Measurements from ENCODE around the gene KLHL25.

KLHL25 gene

DNA sequence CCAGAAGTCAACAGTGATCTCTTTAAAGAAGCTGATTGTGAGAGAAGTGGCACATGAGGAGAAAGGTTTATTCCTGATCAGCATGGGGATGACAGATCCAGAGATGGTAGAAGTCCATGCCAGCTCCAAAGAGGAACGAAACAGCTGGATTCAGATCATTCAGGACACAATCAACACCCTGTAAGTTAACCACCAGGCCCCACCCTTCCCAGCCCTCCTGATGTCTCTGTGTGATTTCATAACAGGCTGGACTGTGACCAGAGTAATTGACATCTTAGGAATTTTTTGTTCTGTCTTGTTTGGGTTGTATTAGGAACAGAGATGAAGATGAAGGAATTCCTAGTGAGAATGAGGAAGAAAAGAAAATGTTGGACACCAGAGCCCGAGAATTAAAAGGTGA, 67.7 kb downstream of the KLHL25 start:
- CTCF ChIA-PET, result interaction anchor here (2.7 to 6.9 kb wide), 4 partner anchors 14 to 114 kb away, joined by 6 to 99 read pairs (median 72); no protein-coding TSS in a partner anchor
- no peak overlapping the region for H3K4me3 ChIP-seq (ENCODE audit: low read depth, low read length)
- DNase-seq (ENCODE audit: low read depth, low spot score), result no peak
- POLR2A ChIA-PET, result interaction anchor here (0.6 kb wide), 1 partner anchor 136 kb away, joined by 3 read pairs; no protein-coding TSS in a partner anchor
- TF ChIP-seq, protein P1, sequence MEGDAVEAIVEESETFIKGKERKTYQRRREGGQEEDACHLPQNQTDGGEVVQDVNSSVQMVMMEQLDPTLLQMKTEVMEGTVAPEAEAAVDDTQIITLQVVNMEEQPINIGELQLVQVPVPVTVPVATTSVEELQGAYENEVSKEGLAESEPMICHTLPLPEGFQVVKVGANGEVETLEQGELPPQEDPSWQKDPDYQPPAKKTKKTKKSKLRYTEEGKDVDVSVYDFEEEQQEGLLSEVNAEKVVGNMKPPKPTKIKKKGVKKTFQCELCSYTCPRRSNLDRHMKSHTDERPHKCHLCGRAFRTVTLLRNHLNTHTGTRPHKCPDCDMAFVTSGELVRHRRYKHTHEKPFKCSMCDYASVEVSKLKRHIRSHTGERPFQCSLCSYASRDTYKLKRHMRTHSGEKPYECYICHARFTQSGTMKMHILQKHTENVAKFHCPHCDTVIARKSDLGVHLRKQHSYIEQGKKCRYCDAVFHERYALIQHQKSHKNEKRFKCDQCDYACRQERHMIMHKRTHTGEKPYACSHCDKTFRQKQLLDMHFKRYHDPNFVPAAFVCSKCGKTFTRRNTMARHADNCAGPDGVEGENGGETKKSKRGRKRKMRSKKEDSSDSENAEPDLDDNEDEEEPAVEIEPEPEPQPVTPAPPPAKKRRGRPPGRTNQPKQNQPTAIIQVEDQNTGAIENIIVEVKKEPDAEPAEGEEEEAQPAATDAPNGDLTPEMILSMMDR (IDR thresholded peaks at IDR 0.05; ENCODE audit: insufficient read depth, low read length, missing control alignments), result no peak

DNA sequence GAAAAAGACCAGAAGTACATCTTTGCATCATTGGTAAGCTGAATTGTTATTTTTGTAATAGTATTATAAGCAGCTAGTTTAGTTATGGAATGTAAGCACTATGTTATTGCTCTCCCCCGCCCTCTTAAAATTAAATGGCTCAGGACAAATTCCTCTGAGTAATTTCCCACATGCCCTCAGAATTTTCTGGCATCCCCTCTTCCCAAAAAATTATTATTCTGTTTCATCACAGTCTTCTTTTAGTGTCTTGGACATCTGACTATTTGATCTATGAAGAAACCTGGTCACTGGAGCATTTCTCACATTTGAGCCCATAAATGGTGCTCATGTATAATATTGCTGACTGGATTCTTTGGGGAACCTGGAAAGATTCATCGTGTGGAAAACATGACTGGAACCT, 68.3 kb downstream of the KLHL25 start:
- POLR2A ChIA-PET, result no interaction called here
- CTCF ChIA-PET, result interaction anchor here (2.7 to 6.9 kb wide), 4 partner anchors 14 to 115 kb away, joined by 6 to 99 read pairs (median 72); no protein-coding TSS in a partner anchor
- TF ChIP-seq, protein P1 (IDR thresholded peaks at IDR 0.05; ENCODE audit: insufficient read depth, low read length, missing control alignments), result no peak
- no peak overlapping the region for H3K4me3 ChIP-seq (ENCODE audit: low read depth, low read length)
- peak; percentile 37 for DNase-seq (ENCODE audit: low read depth, low spot score)

DNA sequence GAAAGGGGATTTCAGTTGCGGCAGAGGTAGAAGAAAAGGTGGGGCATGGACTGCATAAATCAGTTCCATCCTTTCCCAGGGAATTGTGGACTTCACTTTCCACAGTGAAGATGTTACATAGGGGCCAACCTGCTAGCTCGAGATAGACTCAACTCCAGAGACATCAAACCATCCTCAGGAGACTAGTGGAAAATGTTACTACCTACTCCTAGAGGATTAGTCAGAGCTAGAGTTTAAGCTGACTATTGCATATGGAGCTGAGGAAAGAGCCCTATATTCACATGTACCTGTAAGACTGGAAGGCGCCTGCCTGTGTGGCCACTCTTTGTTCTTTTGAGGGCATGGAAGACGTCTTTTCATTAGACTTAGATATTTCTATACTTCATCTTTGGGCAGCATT, 69.2 kb downstream of the KLHL25 start:
- ChIA-PET POLR2A (no interaction called here), CTCF (interaction anchor here (0.6 to 5.1 kb wide), 5 partner anchors 9 to 239 kb away, joined by 3 to 88 read pairs (median 4); no protein-coding TSS in a partner anchor)
- H3K4me3 ChIP-seq (ENCODE audit: low read depth, low read length), result no peak overlapping the region
- DNase-seq (ENCODE audit: low read depth, low spot score), result no peak
- TF ChIP-seq, protein P1 (IDR thresholded peaks at IDR 0.05; ENCODE audit: insufficient read depth, low read length, missing control alignments), result no peak

DNA sequence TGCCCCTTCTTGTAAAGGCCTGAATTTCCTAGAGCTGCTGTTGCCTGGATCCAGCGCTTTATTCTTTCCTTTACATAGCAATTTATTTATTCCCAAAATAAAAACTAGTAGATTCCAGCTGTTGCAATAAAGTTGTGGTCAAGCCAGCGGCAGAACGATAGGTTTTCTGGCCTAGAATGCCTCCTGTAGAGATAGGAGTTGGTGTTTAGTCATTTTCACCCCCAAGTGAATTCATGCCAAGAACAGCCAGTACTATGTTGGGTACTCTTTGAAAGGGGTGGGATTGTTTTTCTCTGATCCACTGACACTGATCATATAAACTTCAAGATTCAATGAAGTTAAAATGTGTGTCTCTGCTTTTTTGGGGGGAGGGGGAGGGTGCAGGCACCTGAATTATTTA, 69.7 kb downstream of the KLHL25 start:
- ChIA-PET POLR2A (no interaction called here), CTCF (interaction anchor here (0.8 to 1.2 kb wide), 3 partner anchors 9 to 237 kb away, joined by 3 to 4 read pairs (median 3); no protein-coding TSS in a partner anchor)
- TF ChIP-seq, protein P1 (IDR thresholded peaks at IDR 0.05; ENCODE audit: insufficient read depth, low read length, missing control alignments), result no peak
- no peak for DNase-seq (ENCODE audit: low read depth, low spot score)
- H3K4me3 ChIP-seq (ENCODE audit: low read depth, low read length), result no peak overlapping the region

DNA sequence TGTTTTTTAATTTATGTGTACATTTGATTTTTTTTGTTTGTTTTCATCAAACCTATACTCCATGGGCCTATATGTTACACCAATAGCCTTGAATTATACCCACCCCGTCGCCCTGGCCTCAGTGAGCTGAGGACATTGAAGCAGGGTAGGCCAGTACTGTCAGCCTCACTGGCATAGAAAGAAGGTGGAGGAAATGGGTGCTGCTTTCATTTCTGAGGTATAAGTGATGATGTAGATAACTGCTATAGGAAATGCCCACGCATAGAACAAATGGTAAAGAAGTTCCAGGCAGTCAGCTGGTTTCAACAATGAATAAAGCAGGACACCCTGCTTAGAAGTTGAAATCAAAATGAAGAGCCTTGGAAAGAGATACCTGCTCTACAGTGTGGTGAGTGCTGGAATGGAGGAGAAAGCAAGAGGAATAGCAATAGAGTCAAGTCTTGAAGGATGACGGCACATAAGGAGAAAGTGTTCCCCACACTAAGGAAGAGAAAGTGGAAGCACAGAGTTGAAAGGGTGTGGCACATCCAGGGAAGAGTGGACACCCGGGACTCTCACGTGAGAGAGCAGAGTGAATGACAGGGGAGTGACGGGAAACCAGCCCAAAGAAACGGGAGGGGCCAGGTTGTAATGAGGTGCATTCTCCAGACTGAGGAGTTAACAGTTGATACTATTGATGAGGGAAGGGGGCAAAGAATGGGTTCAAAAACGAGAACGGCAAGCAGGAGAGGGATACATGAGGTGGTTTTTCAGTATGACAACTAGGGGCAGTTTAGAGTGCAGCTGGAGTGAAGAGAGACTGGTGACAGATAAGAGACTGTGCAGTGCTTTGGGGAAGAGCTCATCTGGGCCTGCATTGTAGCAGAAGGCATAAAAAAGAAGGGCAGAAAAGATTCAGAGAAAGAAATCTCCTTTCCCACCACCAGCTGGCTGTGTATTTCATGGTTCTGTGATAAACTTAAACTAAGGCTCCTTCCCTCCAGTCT, 70.5 kb downstream of the KLHL25 start:
- no peak for DNase-seq (ENCODE audit: low read depth, low spot score)
- no peak overlapping the region for H3K4me3 ChIP-seq (ENCODE audit: low read depth, low read length)
- ChIA-PET CTCF (interaction anchor here (0.9 to 1.2 kb wide), 4 partner anchors 12 to 237 kb away, joined by 3 to 4 read pairs (median 3); no protein-coding TSS in a partner anchor), POLR2A (no interaction called here)
- TF ChIP-seq, protein P1 (IDR thresholded peaks at IDR 0.05; ENCODE audit: insufficient read depth, low read length, missing control alignments), result no peak

Measured in AG04449 (cell line).